Urinary bladder (tissue), 4 donors: ENCODE results near the gene SYT13. TPM values are rescaled to one million over a fixed set of nuclear protein-coding genes. Genes with fewer than 3 reads are reported as not detected.

Source experiments
- DNase-seq: peaks from one replicate; pipeline ENCODE4 v3.0.0-alpha.2; 2015; ENCODE audit errors: extremely low spot score
- H3K27ac ChIP-seq: one replicate; pipeline ENCODE4 v1.5.1; 2013; ENCODE audit warnings: low read depth, mild to moderate bottlenecking, moderate library complexity
- H3K36me3 ChIP-seq: one replicate; pipeline ENCODE4 v1.6.1; 2013; ENCODE audit warnings: mild to moderate bottlenecking, moderate library complexity; ENCODE audit not compliant: insufficient read depth
- H3K4me1 ChIP-seq: one replicate; pipeline ENCODE4 v1.6.1; 2013; ENCODE audit warnings: mild to moderate bottlenecking, moderate library complexity; ENCODE audit not compliant: insufficient read depth
- H3K4me3 ChIP-seq: one replicate; pipeline ENCODE4 v1.5.1; 2013; ENCODE audit warnings: low read depth, low read length
- WGBS: extraction: QIAGEN DNeasy Blood & Tissue Kit; methylation state at CpG from one replicate; pipeline ENCODE4 v1.1.7; 2013; 5-methylcytosine and 5-hydroxymethylcytosine counted together
- polyA plus RNA-seq: library from polyadenylated mRNA; stranded (reverse); fragments of 200-250 nt; gene quantifications from one replicate; pipeline ENCODE4 v1.2.3, GENCODE V29; 2013
- total RNA-seq: library from RNA; depleted of rRNA; stranded (reverse); fragments of >200 nt; gene quantifications from one replicate; pipeline ENCODE4 v1.2.3, GENCODE V29; 2014
- donor health status: healthy with polysubstance abuse.
- donor health status: healthy.

SYT13 gene, protein sequence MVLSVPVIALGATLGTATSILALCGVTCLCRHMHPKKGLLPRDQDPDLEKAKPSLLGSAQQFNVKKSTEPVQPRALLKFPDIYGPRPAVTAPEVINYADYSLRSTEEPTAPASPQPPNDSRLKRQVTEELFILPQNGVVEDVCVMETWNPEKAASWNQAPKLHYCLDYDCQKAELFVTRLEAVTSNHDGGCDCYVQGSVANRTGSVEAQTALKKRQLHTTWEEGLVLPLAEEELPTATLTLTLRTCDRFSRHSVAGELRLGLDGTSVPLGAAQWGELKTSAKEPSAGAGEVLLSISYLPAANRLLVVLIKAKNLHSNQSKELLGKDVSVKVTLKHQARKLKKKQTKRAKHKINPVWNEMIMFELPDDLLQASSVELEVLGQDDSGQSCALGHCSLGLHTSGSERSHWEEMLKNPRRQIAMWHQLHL
- total RNA-seq (0.37 TPM), polyA plus RNA-seq (not detected)

DNA sequence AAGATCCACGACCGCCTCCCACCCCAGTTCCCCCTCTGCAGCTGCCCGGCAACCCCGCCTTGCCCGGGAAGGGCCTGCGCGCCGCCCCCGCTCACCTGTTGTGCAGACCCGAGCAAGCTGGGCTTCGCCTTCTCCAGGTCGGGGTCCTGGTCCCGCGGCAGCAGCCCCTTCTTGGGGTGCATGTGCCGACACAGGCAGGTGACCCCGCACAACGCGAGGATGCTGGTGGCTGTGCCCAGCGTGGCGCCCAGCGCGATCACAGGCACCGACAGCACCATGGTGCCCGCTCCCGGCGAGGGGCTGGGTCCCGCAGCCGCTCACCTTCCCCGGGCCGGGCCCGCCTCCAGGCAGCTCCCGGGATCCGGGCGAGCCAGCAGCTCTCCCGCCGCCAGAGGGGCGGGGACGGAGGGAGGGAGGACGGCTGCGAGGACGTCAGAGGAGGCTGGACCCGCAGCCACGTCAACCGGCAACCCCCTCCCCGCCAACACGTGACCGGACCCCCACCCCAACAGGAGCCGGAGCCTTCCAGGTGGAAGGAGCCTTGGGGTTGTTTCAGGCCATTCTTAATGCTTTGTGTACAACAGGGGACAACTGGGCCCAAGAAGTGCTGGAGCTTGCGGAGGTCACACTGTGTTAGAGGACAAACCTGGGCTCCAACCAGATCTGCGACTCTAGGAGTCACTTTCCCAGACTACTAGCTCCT lies at the start of gene SYT13:
TSS of gene SYT13 (minus strand) at position 412 of the 703 bp plus-strand sequence. CDS start at position 278, 134 bp downstream.
- WGBS: 2% methylated on average over 50 of the region's 50 CpGs
- no peaks in the 10 kb centered on the region for H3K4me1 ChIP-seq
- no peak within 1 kb of the TSS for H3K27ac ChIP-seq
- peak; percentile 1 for DNase-seq
- H3K4me3 ChIP-seq: no peak within 1 kb of the TSS
- no peaks in the 10 kb centered on the region for H3K36me3 ChIP-seq

DNA sequence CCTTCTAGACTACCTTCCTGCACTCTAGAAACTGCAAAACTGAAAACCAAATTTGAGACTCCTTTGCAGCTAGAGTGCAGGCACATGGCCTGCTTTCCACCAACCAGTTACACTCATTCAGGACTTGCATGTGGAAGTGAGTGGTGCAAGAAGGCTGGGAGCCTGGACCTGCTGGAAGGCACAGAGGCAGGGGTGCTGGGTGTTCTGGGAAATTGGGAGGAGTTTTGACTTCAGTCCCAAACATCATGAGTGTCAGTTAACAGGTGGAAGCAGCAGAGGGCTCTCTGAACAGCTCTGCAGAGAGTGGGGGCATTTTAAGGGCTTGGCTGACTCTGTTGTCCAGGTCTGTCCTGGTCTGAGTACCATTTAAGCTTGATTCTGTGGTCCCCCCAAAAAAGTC lies 49.3 kb upstream of the SYT13 start:
- Histone ChIP-seq H3K4me1 (no peaks in the 10 kb centered on the region), H3K36me3 (no peaks in the 10 kb centered on the region), H3K4me3 (no peak overlapping the region), H3K27ac (no peak overlapping the region)
- no peak for DNase-seq

DNA sequence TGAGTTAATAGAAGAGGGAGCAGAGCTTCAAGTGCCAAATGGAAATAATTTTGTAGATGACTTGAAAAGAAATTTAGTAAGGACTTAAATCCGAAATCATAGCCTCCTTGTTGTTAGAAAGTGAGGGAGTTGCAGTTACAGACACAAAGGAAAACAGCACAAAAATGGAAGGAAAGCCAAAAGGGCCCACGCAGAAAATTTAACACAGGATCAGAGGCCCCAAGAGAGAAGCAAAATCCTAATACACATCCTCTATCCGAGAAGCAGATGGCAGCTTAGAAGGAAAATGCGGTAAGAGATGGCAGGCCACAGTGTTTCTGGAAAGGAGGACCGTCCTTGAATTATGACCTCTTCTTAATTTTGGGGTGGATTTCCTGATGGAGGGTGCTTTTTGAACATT lies 48.7 kb upstream of the SYT13 start:
- DNase-seq: no peak
- 83% methylated on average over 5 of the region's 5 CpGs for WGBS
- H3K36me3 ChIP-seq: no peaks in the 10 kb centered on the region
- H3K4me3 ChIP-seq: no peak overlapping the region
- no peak overlapping the region for H3K27ac ChIP-seq
- H3K4me1 ChIP-seq: no peaks in the 10 kb centered on the region

DNA sequence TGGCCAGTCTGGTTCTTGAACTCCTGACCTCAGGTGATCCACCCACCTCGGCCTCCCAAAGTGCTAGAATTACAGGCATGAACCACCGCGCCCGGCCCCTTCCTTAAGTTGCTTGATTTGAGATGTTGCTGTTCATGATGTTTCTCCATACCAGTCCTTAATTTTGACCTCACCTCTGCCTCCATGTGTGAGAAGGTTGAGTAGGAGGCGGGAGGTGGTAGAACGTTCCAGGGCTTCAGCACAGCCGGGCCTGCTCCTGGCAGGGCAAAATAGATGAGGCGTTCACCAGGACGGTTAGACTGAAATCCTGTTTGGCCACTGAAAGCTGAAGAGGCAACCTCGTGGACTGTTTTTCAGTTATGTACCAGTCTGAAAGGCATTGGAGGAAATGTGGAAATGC lies 48.3 kb upstream of the SYT13 start:
- Histone ChIP-seq H3K4me3 (no peak overlapping the region), H3K27ac (no peak overlapping the region), H3K4me1 (no peaks in the 10 kb centered on the region), H3K36me3 (no peaks in the 10 kb centered on the region)
- no peak for DNase-seq
- WGBS: 90% methylated on average over 10 of the region's 10 CpGs

DNA sequence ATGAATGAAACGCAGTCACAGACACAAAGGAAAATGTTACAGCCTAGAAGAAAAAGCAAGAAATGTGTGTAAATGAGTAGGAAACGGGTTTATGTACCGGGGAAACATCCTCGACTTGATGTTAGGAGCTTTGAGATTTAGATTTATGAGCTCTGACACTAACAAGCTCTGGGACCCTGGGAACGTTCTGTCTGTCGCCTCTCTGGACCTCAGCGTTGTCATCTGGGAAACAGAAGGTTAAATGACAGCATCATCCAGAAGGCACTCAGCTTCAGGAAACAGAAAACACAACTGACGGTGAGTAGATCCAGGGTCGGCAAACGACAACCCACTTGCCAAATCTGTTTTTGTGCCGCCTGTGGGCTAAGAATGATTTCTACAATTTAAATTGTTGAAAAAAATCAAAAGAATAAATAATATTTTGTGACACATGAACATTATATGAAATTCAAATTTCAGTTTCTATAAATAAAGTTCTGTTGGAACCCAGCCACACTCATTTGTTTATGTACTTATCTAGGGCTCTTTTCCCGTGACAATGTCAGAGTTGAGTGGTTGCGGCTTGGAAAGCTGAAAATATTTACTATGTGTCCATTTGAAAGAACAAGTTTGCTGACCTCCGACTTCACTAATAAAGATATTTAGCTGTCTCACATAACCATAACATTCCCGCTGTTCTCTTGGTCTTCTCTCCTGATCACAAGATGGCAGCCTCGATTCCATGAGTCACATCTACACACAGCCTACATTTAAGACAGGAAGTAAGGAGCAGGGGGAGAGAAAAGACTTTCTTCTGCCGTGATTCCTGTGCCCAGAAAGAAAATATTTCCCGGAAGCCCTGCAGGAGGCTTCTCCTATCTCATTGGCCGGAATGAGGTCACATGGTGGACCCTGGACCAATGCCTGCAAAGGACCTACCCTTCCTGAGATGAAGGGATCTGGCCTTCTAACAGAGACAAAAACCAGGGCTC lies 47.1 kb upstream of the SYT13 start:
- WGBS: 14% methylated on average over 19 of the region's 19 CpGs
- Histone ChIP-seq H3K4me3 (no peak overlapping the region), H3K27ac (peak overlapping the region; percentile 40), H3K4me1 (no peaks in the 10 kb centered on the region), H3K36me3 (no peaks in the 10 kb centered on the region)
- DNase-seq: peak; percentile 26

DNA sequence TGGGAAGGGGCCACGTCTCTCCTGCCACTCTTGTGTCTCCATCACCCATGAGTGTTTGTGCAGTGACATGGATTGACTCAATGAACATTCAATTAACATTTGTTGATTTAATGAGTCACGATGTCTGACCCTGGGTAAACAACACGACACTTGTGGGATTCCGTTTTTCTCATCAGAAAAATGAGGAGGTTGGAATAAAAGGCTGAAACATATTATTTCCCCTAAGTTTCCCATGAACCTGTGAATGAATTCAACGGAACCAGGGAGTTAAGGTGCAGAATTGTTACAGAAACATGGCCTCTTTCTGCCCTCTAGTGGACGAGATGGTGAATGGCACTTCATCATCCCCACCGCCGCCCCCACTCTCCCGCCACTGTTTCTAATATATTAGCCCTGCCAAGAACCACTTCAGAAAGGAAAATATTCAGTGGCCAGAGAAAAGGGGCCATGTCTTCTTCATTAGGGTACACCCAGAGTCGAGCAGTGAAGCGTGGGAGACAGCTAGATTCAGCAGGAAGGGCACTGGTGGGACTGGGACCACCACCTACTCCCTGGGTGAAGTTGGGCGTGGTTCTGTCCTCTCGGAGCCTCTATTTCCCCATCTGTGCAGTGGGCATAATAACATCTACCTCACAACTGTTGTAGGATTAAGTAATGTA lies 46.3 kb upstream of the SYT13 start:
- Histone ChIP-seq H3K4me3 (no peak overlapping the region), H3K36me3 (no peaks in the 10 kb centered on the region), H3K27ac (peak overlapping the region; percentile 24), H3K4me1 (no peaks in the 10 kb centered on the region)
- 12% methylated on average over 13 of the region's 13 CpGs for WGBS
- no peak for DNase-seq

DNA sequence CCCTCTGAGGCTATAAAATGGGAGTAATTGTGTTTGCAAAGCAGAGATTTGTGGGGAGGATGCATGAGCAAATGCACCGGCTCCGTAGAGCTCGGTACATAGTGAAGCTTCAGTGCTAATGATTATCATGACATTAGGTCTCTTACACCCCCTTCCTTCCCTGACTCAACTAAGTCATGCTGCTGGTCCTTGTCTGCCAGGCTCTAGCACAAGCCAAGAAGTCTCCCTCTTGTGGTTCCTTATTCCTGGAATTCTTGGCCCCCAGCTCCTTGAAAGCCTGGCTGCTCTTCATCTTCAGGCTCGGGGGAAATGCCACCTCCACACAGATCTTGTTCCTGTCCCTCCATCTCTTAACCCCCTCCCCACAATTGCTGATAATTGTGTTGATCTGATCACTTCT lies 45.7 kb upstream of the SYT13 start:
- WGBS: 52% methylated on average over 4 of the region's 4 CpGs
- no peak for DNase-seq
- Histone ChIP-seq H3K27ac (no peak overlapping the region), H3K4me1 (no peaks in the 10 kb centered on the region), H3K36me3 (no peaks in the 10 kb centered on the region), H3K4me3 (no peak overlapping the region)

DNA sequence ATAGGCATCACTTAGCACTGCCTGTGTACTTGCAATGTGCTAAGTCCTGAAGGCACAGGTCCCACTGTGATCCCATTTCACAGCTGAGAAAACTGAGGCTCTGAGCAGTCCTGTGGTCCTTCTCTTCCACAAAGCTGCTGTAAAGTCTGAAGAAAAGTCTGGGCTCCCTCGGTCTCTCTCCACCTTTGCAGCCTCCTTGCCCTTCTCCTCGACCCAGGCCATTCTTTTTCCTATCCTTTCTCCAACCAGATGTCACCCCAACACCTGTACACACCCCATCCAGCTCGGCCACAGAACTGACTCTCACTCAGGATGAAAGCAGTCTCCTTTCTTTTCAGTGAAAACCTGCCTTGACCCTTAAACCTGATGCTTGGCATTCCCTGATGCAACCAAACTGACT lies 42.6 kb upstream of the SYT13 start:
- no peaks in the 10 kb centered on the region for H3K36me3 ChIP-seq
- DNase-seq: no peak

DNA sequence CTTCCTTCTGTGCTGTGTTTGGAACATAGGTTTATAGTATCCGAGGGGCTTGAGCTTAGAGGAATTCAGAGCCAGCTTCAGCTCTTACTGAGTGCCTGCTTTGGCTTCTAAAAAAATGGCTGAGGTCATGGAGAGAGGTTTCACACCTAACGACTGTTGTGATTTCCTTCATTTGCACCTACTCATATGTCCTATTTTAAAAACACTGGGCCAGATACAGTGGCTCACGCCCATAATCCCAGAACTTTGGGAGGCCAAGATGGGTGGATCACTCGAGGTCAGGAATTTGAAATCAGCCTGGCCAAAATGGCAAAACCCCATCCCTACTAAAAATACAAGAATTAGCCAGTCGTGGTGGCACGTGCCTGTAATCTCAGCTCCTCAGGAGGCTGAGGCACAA lies 38.3 kb upstream of the SYT13 start:
- 56% methylated on average over 6 of the region's 6 CpGs for WGBS
- DNase-seq: no peak
- H3K4me3 ChIP-seq: no peak overlapping the region
- no peaks in the 10 kb centered on the region for H3K4me1 ChIP-seq
- H3K36me3 ChIP-seq: no peaks in the 10 kb centered on the region
- H3K27ac ChIP-seq: no peak overlapping the region

More for the DNA sequence above, 42.6 kb upstream of the SYT13 start:
- no peak overlapping the region for H3K4me3 ChIP-seq
- H3K4me1 ChIP-seq: no peaks in the 10 kb centered on the region
- 78% methylated on average over 3 of the region's 3 CpGs for WGBS
- no peak overlapping the region for H3K27ac ChIP-seq

DNA sequence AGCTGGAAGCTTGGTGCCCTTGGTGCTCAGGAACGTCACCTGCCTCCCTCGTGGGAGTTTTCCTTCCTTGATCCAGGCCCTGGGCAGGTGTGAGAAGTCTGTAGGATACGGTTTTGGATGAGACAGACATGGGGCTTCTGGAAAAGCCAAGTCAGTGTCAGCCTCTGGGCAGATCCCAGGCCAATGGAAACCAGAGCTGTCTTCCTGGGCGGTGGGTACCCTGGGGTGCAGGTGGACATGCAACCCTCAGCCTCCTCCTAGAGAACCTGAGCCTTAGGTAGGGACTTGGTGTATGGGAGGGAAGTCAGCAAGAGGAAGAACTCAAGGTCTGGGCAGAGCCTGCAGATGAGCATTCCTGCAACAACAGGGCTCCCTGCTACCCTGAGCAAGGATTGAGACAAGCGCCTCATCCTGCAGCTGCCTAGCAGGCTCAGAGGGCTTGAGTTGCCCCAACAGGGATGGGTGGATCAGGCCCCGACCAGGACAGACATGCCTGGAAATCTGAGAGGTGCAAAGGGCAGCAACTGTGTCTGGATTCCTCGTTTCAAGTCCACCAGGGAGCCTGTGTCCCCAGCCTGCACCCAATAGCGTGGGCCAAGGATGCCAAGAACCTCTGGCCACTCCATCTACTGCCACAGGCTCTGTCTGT lies 37.6 kb upstream of the SYT13 start:
- no peak overlapping the region for H3K27ac ChIP-seq
- DNase-seq: no peak
- H3K4me3 ChIP-seq: no peak overlapping the region
- H3K4me1 ChIP-seq: no peaks in the 10 kb centered on the region
- 76% methylated on average over 8 of the region's 8 CpGs for WGBS
- no peaks in the 10 kb centered on the region for H3K36me3 ChIP-seq

DNA sequence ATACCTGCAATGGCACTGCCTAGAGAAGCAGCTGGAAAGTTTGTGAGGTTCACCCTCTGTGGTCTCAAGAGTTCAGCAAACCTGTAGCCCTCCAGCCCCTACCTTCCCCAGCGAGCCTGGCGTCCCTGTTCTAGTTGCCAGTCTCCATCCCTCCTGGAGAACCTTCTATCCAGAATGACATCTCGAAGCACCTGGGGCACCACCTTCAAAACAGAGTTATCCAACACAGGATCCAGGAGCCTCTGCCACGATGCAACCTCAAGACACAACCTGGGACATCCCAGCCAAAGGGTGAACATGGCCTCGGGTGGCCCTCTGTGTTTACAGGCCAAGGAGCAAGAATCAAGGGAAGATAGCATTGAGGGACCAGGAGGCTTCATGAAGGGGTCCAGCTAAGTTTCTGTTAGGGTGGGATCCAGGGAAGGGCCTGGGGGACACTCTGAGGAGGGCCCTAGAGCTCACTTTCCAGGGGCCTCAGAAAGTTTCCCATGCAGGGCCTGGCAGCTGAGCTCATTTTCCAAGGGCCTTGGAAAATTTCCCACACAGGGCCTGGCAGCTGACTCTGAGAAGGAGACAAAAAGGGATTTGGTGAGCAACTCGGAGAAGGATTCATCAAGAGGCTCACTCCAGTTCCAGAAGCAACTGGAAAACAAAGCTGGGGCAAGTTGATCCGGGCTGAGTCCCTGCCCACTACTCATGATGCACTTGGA lies 36.9 kb upstream of the SYT13 start:
- Histone ChIP-seq H3K4me3 (no peak overlapping the region), H3K27ac (no peak overlapping the region), H3K36me3 (no peaks in the 10 kb centered on the region), H3K4me1 (no peaks in the 10 kb centered on the region)
- WGBS: 68% methylated on average over 7 of the region's 7 CpGs
- no peak for DNase-seq

DNA sequence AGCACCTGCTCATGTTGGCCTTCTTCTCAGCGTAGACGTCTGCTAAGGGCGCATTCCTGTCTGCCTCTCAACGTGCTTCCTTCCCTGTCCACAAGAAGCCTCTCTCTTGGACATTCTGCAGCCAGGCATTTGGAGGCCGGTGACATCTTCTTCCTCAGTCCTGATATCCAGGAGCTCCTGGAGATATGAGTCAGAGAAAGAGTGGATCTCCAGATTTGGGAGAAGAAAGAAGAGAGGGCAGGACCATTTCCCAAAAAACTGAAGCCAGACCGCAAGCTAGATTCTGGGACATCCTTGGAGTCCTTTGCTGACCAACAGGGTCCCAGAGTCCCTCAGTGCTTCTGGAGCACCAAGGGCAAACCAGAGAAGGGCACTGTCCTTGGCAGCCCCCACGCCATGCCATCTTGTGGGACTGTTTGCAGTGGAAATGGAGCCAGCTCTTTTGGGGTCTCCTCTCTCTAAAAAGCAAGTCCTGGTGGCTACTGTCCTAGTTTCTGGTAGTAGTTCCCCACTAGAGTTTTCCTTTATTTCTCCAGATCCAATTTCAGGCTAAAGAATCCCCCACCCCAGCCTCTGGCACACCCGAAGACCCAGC lies 36.1 kb upstream of the SYT13 start:
- WGBS: 70% methylated on average over 8 of the region's 8 CpGs
- no peak overlapping the region for H3K4me3 ChIP-seq
- H3K36me3 ChIP-seq: no peaks in the 10 kb centered on the region
- no peaks in the 10 kb centered on the region for H3K4me1 ChIP-seq
- H3K27ac ChIP-seq: no peak overlapping the region
- no peak for DNase-seq
